ENCODE data around the gene IRF2.

GRCh38 chr4:184504385-184504784 is 30.0 kb upstream of the IRF2 start:
- TF ChIP-seq GTF2F1 (IDR thresholded peaks at IDR 0.05; ENCODE audit: borderline replicate concordance, low read depth, low read length): no peak
- TF ChIP-seq CHD2 (IDR thresholded peaks at IDR 0.05; ENCODE audit: low read length): no peak
- no peak for TF ChIP-seq CTCF (IDR thresholded peaks at IDR 0.05; ENCODE audit: control extremely low read depth in 1 of 3, insufficient read depth in 1 of 3, low read depth in 1 of 3, low read length in 3 of 3)
- no peak for TF ChIP-seq EGR1 (IDR thresholded peaks at IDR 0.05; ENCODE audit: borderline replicate concordance, low read depth, low read length)
- no peak for TF ChIP-seq POLR2A (IDR thresholded peaks at IDR 0.05; ENCODE audit: control extremely low read depth in 1 of 2, low read depth in 2 of 2, low read length in 2 of 2)
- TF ChIP-seq RAD21 (IDR thresholded peaks at IDR 0.05 in 1 of 2, conservative IDR thresholded peaks at IDR 0.05 in 1 of 2; ENCODE audit: low read depth in 2 of 2, low read length in 2 of 2): no peak
- TF ChIP-seq SUZ12 (IDR thresholded peaks at IDR 0.05; ENCODE audit: low read length): no peak
- TF ChIP-seq YY1 (IDR thresholded peaks at IDR 0.05; ENCODE audit: low read depth, low read length): no peak
- TF ChIP-seq JUND (IDR thresholded peaks at IDR 0.05; ENCODE audit: low read length): no peak
- no peak for TF ChIP-seq ZNF274 (IDR thresholded peaks at IDR 0.05; ENCODE audit: borderline replicate concordance, extremely low read depth, low read length)
- no peak for TF ChIP-seq TCF12 (IDR thresholded peaks at IDR 0.05; ENCODE audit: low read depth, low read length)
- no peak for TF ChIP-seq NRF1 (IDR thresholded peaks at IDR 0.05; ENCODE audit: low read depth, low read length)
- no peak for TF ChIP-seq MAX (IDR thresholded peaks at IDR 0.05)
- no peak for TF ChIP-seq POLR2AphosphoS5 (IDR thresholded peaks at IDR 0.05; ENCODE audit: low read depth, low read length)
